HepG2 (cell line): Measurements from ENCODE around the gene FAM89B. TPM values are rescaled to one million over a fixed set of nuclear protein-coding genes. Genes with fewer than 3 reads are reported as not detected.
A peak's percentile ranks its signal among the peaks of the same experiment; 100 is the strongest.

Experiments
- BRD4 ChIP-seq: sonication (generic); formaldehyde crosslinking; IDR thresholded peaks from 2 replicates; pipeline ENCODE4 v1.4.0; 2020; ENCODE audit warnings: missing genetic modification reagents
- CEBPB ChIP-seq: IDR thresholded peaks from 2 replicates; pipeline ENCODE4 v1.6.1; 2011; ENCODE audit warnings: low read depth, low read length, improper control_type of control experiment, borderline replicate concordance
- EED ChIP-seq: sonication (generic); formaldehyde crosslinking; IDR thresholded peaks from 2 replicates; pipeline ENCODE4 v1.5.0; 2020; ENCODE audit warnings: mild to moderate bottlenecking, missing genetic modification reagents
- GTF2F1 ChIP-seq: fragments of 150-350 bp; IDR thresholded peaks from 2 replicates; pipeline ENCODE4 v1.6.1; 2014; ENCODE audit warnings: low read length
- KLF12 ChIP-seq: sonication (generic); formaldehyde crosslinking; IDR thresholded peaks from 2 replicates; pipeline ENCODE4 v1.4.0; 2020; ENCODE audit warnings: missing genetic modification reagents, borderline replicate concordance
- MTF2 ChIP-seq: sonication (generic); formaldehyde crosslinking; IDR thresholded peaks from 2 replicates; pipeline ENCODE4 v1.5.0; 2020; ENCODE audit warnings: missing genetic modification reagents, borderline replicate concordance
- NFRKB ChIP-seq: fragments of 450-650 bp; IDR thresholded peaks from 2 replicates; pipeline ENCODE4 v1.6.1; 2017
- NR3C1 ChIP-seq: sonication (generic); formaldehyde crosslinking; IDR thresholded peaks from 2 replicates; pipeline ENCODE4 v1.4.0; 2020; ENCODE audit warnings: missing genetic modification reagents
- PCBP1 ChIP-seq: fragments of 200-400 bp; formaldehyde crosslinking; IDR thresholded peaks from 2 replicates; pipeline ENCODE4 v1.6.1; 2017; ENCODE audit warnings: mild to moderate bottlenecking, low read depth, low read length, borderline replicate concordance
- POLR2G ChIP-seq: fragments of 200-400 bp; formaldehyde crosslinking; IDR thresholded peaks from 2 replicates; pipeline ENCODE4 v1.6.1; 2018; ENCODE audit warnings: mild to moderate bottlenecking, low read depth, low read length, moderate library complexity
- PRDM15 ChIP-seq: sonication (generic); formaldehyde crosslinking; IDR thresholded peaks from 2 replicates; pipeline ENCODE4 v1.4.0; 2020; ENCODE audit warnings: missing genetic modification reagents
- RXRA ChIP-seq: sonication (generic); formaldehyde crosslinking; IDR thresholded peaks from 2 replicates; pipeline ENCODE4 v1.5.1; 2020; ENCODE audit warnings: missing genetic modification reagents
- SNAPC5 ChIP-seq: sonication (generic); formaldehyde crosslinking; IDR thresholded peaks from 2 replicates; pipeline ENCODE4 v1.8.1; 2023; ENCODE audit warnings: mild to moderate bottlenecking, missing genetic modification reagents, borderline replicate concordance
- YEATS2 ChIP-seq: sonication (generic); formaldehyde crosslinking; IDR thresholded peaks from 2 replicates; pipeline ENCODE4 v1.4.0; 2020; ENCODE audit warnings: missing genetic modification reagents, borderline replicate concordance
- ZBTB39 ChIP-seq: sonication (generic); formaldehyde crosslinking; IDR thresholded peaks from 2 replicates; pipeline ENCODE4 v1.5.0; 2020; ENCODE audit warnings: missing genetic modification reagents
- ZBTB46 ChIP-seq: sonication (generic); formaldehyde crosslinking; IDR thresholded peaks from 2 replicates; pipeline ENCODE4 v1.4.0; 2020; ENCODE audit warnings: mild to moderate bottlenecking, missing genetic modification reagents, borderline replicate concordance
- ZFP62 ChIP-seq: sonication (generic); formaldehyde crosslinking; IDR thresholded peaks from 2 replicates; pipeline ENCODE4 v1.4.0; 2020; ENCODE audit warnings: missing genetic modification reagents
- ZNF331 ChIP-seq: sonication (generic); formaldehyde crosslinking; IDR thresholded peaks from 2 replicates; pipeline ENCODE4 v1.4.0; 2020; ENCODE audit warnings: missing genetic modification reagents
- ZNF496 ChIP-seq: sonication (generic); formaldehyde crosslinking; IDR thresholded peaks from 2 replicates; pipeline ENCODE4 v1.8.1; 2023; ENCODE audit warnings: mild to moderate bottlenecking, moderate library complexity, missing genetic modification reagents; ENCODE audit not compliant: insufficient replicate concordance
- ZNF510 ChIP-seq: sonication (generic); formaldehyde crosslinking; IDR thresholded peaks from 2 replicates; pipeline ENCODE4 v1.4.0; 2020; ENCODE audit warnings: low read depth, mild to moderate bottlenecking, missing genetic modification reagents
- ZNF781 ChIP-seq: sonication (generic); formaldehyde crosslinking; IDR thresholded peaks from 2 replicates; pipeline ENCODE4 v1.5.1; 2020; ENCODE audit warnings: borderline replicate concordance, mild to moderate bottlenecking, missing genetic modification reagents; ENCODE audit errors: not compliant biosample characterization
- ZSCAN22 ChIP-seq: sonication (generic); formaldehyde crosslinking; IDR thresholded peaks from 2 replicates; pipeline ENCODE4 v1.4.0; 2020; ENCODE audit warnings: mild to moderate bottlenecking, missing genetic modification reagents
- polyA plus RNA-seq, 8 experiments: library from polyadenylated mRNA; depleted of rRNA in 3 of 8; stranded (reverse) in 7 of 8; unstranded in 1 of 8; fragments of >200 nt; fragmentation: Illumina TruSeq in 4 of 8; extraction: Trizol in 4 of 8; gene quantifications; 2 replicates each; pipeline versions ENCODE4 v1.2.1 to v1.2.3, GENCODE V29; 2011 to 2016; ENCODE audit warnings: low read depth in 4 of 8, missing spikeins in 1 of 8, mixed read lengths in 1 of 8; ENCODE audit not compliant: insufficient read depth in 1 of 8
- total RNA-seq, 5 experiments: library from RNA; depleted of rRNA; stranded (reverse); fragments of >200 nt; fragmentation: Illumina TruSeq; extraction: Trizol; gene quantifications; 2 replicates each; pipeline ENCODE4 v1.2.3, GENCODE V29; 2016; ENCODE audit warnings: low read depth in 1 of 5

FAM89B gene
- total and polyA plus RNA-seq, 2 of the 13 experiments (the other 11 are each of a cell fraction or from before 2014, with no cell fraction given) = 5.7 to 8.0 TPM

- TF ChIP-seq MTF2 (CRISPR knock-in tag) (peak; percentile 82; the same call in 1 of the 2 replicates), RXRA (CRISPR knock-in tag) (peak; percentile 66), NFRKB (no peak), NR3C1 (CRISPR knock-in tag) (no peak), EED (CRISPR knock-in tag) (no peak; the same call in 1 of the 2 replicates), ZNF496 (CRISPR knock-in tag) (no peak), CEBPB (no peak), ZBTB46 (CRISPR knock-in tag) (no peak), ZSCAN22 (CRISPR knock-in tag) (peak; percentile 44; the same call in 1 of the 2 replicates), KLF12 (CRISPR knock-in tag) (no peak; the same call in none of the 2 replicates), POLR2G (peak; percentile 74), ZNF331 (peak; percentile 68), YEATS2 (peak; percentile 98), ZNF781 (CRISPR knock-in tag) (peak; percentile 60), ZBTB39 (peak; percentile 29; the same call in 1 of the 2 replicates), SNAPC5 (CRISPR knock-in tag) (0 out of 2 replicates have a peak, but pooled peaks have one; percentile 55), GTF2F1 (no peak), ZFP62 (CRISPR knock-in tag) (no peak), ZNF510 (CRISPR knock-in tag) (0 out of 2 replicates have a peak, but pooled peaks have one; percentile 75), PRDM15 (CRISPR knock-in tag) (peak; percentile 54; the same call in 1 of the 2 replicates), PCBP1 (0 out of 2 replicates have a peak, but pooled peaks have one; percentile 80), BRD4 (peak; percentile 53)
Observed at GRCh38 chr11:65569973-65570918, 2.1 kb upstream of the FAM89B start, which contains the start of gene ZNRD2 (continued).
